WTC11 (cell line): Measurements from ENCODE around the gene PLPP3. TPM values are rescaled to one million over a fixed set of nuclear protein-coding genes. Genes with fewer than 3 reads are reported as not detected.

ENCODE experiments used
- ATAC-seq: fragments of 200-7000 bp; cut with Tn5 transposase; 2 replicates; pipeline ENCODE4 v1.10.0; 2021; ENCODE audit warnings: mild to moderate bottlenecking, moderate library complexity
- CTCF ChIA-PET: fragments of 300-600 bp; sonication (Branson Sonifier 250); formaldehyde crosslinking; loops from one replicate; lab custom pipeline; 2021; ENCODE audit warnings: antibody characterized with exemption; lab: Charles Lee
- POLR2A ChIA-PET: fragments of 350-600 bp; sonication (Branson Sonifier 250); formaldehyde crosslinking; loops from one replicate; lab custom pipeline; 2021; ENCODE audit warnings: antibody characterized with exemption; lab: Charles Lee
- DNase-seq: peaks from one replicate; pipeline ENCODE4 v3.0.0; 2021; ENCODE audit warnings: low spot score
- H3K27ac Mint-ChIP-seq: 2 replicates; pipeline ENCODE4 v1.8.0; 2021; ENCODE audit warnings: mixed read lengths
- H3K27me3 Mint-ChIP-seq: 2 replicates; pipeline ENCODE4 v1.8.0; 2021; ENCODE audit warnings: low read depth, mild to moderate bottlenecking, moderate library complexity, mixed read lengths
- H3K36me3 Mint-ChIP-seq: 2 replicates; pipeline ENCODE4 v1.8.0; 2021; ENCODE audit warnings: mixed read lengths
- H3K4me1 Mint-ChIP-seq: 2 replicates; pipeline ENCODE4 v1.8.0; 2022; ENCODE audit warnings: mixed read lengths
- H3K4me3 Mint-ChIP-seq: 2 replicates; pipeline ENCODE4 v1.8.0; 2021; ENCODE audit warnings: mild to moderate bottlenecking, moderate library complexity, mixed read lengths
- H3K9me3 Mint-ChIP-seq: 2 replicates; pipeline ENCODE4 v1.8.0; 2021; ENCODE audit warnings: mixed read lengths
- ATF1 ChIP-seq: sonication (generic); formaldehyde crosslinking; IDR thresholded peaks from 2 replicates; pipeline ENCODE4 v1.8.1; 2023; ENCODE audit warnings: mild to moderate bottlenecking, moderate library complexity, missing genetic modification reagents
- ATF2 ChIP-seq: sonication (generic); formaldehyde crosslinking; IDR thresholded peaks from 2 replicates; pipeline ENCODE4 v1.8.1; 2022; ENCODE audit warnings: low read depth, missing genetic modification reagents, borderline replicate concordance
- CTCF ChIP-seq: fragments of 200-600 bp; IDR thresholded peaks from 2 replicates; pipeline ENCODE4 v1.8.0; 2022; ENCODE audit warnings: antibody characterized with exemption
- E2F5 ChIP-seq: sonication (generic); formaldehyde crosslinking; IDR thresholded peaks from 2 replicates; pipeline ENCODE4 v1.8.1; 2022; ENCODE audit warnings: mild to moderate bottlenecking, moderate library complexity, missing genetic modification reagents
- EMX1 ChIP-seq: fragments of 250-450 bp; sonication (Bioruptor Pico); IDR thresholded peaks from 2 replicates; pipeline ENCODE4 v1.8.0; 2021; ENCODE audit warnings: mild to moderate bottlenecking
- FOXK1 ChIP-seq: sonication (generic); formaldehyde crosslinking; IDR thresholded peaks from 2 replicates; pipeline ENCODE4 v1.8.0; 2022; ENCODE audit warnings: mild to moderate bottlenecking, moderate library complexity, missing genetic modification reagents
- IRF1 ChIP-seq: sonication (generic); formaldehyde crosslinking; IDR thresholded peaks from 2 replicates; pipeline ENCODE4 v1.8.0; 2023; ENCODE audit warnings: missing genetic modification reagents
- JAZF1 ChIP-seq: fragments of 250-450 bp; sonication (Bioruptor Pico); IDR thresholded peaks from 2 replicates; pipeline ENCODE4 v1.9.0; 2021; ENCODE audit warnings: moderate library complexity, mild to moderate bottlenecking, inconsistent platforms
- KAT7 ChIP-seq: sonication (generic); formaldehyde crosslinking; IDR thresholded peaks from 2 replicates; pipeline ENCODE4 v1.8.1; 2023; ENCODE audit warnings: missing genetic modification reagents, mild to moderate bottlenecking, borderline replicate concordance
- NFYB ChIP-seq: sonication (generic); formaldehyde crosslinking; conservative IDR thresholded peaks from 2 replicates; pipeline ENCODE4 v1.8.0; 2022; ENCODE audit warnings: low read depth, missing genetic modification reagents
- PREB ChIP-seq: sonication (generic); formaldehyde crosslinking; IDR thresholded peaks from 2 replicates; pipeline ENCODE4 v1.8.1; 2022; ENCODE audit warnings: mild to moderate bottlenecking, missing genetic modification reagents, moderate library complexity, borderline replicate concordance
- SOX15 ChIP-seq: fragments of 250-450 bp; sonication (Bioruptor Pico); IDR thresholded peaks from 2 replicates; pipeline ENCODE4 v1.9.0; 2021; ENCODE audit warnings: mild to moderate bottlenecking
- SP1 ChIP-seq: sonication (generic); formaldehyde crosslinking; conservative IDR thresholded peaks from 2 replicates; pipeline ENCODE4 v1.8.1; 2022; ENCODE audit warnings: missing genetic modification reagents
- TP53 ChIP-seq: sonication (generic); formaldehyde crosslinking; IDR thresholded peaks from 2 replicates; pipeline ENCODE4 v1.8.1; 2023; ENCODE audit warnings: mild to moderate bottlenecking, missing genetic modification reagents
- ZNF281 ChIP-seq: sonication (generic); formaldehyde crosslinking; IDR thresholded peaks from 2 replicates; pipeline ENCODE4 v1.8.0; 2023; ENCODE audit warnings: mild to moderate bottlenecking, missing genetic modification reagents
- total RNA-seq: library from RNA; stranded (reverse); gene quantifications from 3 replicates; pipeline ENCODE4 v1.2.3, GENCODE V29; 2021

PLPP3 gene
- total RNA-seq, 1 experiment from 2014 or later, result 31.0 TPM

- no peak for TF ChIP-seq PREB (CRISPR knock-in tag)
- no peak for TF ChIP-seq SOX15
- no peak for TF ChIP-seq E2F5 (CRISPR knock-in tag)
- no peak for TF ChIP-seq NFYB (CRISPR knock-in tag)
- TF ChIP-seq, all 79 proteins: peak for 0
These were observed 68.0 kb downstream of the PLPP3 start (continued) for GRCh38 chr1:56511364-56511763.

GRCh38 chr1:56510642-56511021 is 68.7 kb downstream of the PLPP3 start:
- ChIA-PET CTCF (interaction anchor here (0.6 to 1.3 kb wide), 2 partner anchors 55 to 1172 kb away, joined by 3 to 4 read pairs; no protein-coding TSS in a partner anchor), POLR2A (interaction anchor here (0.6 kb wide), 1 partner anchor 69 kb away, joined by 3 read pairs; no protein-coding TSS in a partner anchor)
- ATAC-seq (no peak), DNase-seq (no peak)
- peaks cover 57% of the 10 kb centered on the region for H3K36me3 Mint-ChIP-seq
- H3K9me3 Mint-ChIP-seq, result no peaks in the 10 kb centered on the region
- peaks cover 66% of the 10 kb centered on the region for H3K4me1 Mint-ChIP-seq
- no peak for TF ChIP-seq KAT7 (CRISPR knock-in tag)
- TF ChIP-seq IRF1 (CRISPR knock-in tag), result no peak
- TF ChIP-seq JAZF1 (CRISPR knock-in tag), result no peak
- TF ChIP-seq TP53 (CRISPR knock-in tag), result no peak
- no peak for TF ChIP-seq CTCF
- no peak for TF ChIP-seq SP1 (CRISPR knock-in tag)
- no peak for TF ChIP-seq FOXK1
- TF ChIP-seq EMX1 (CRISPR knock-in tag), result no peak
- no peak for TF ChIP-seq PREB (CRISPR knock-in tag)
- TF ChIP-seq ATF1, result no peak
- H3K4me3 Mint-ChIP-seq, result no peak overlapping the region
- no peaks in the 10 kb centered on the region for H3K27me3 Mint-ChIP-seq
- peak overlapping the region; percentile 39 for H3K27ac Mint-ChIP-seq

- 0 out of 2 replicates have a peak, but pooled peaks have one; percentile 54 for TF ChIP-seq ZNF281 (CRISPR knock-in tag)
- no peak for TF ChIP-seq ATF2 (CRISPR knock-in tag)
- Mint-ChIP-seq H3K36me3 (peaks cover 63% of the 10 kb centered on the region), H3K27ac (no peak overlapping the region), H3K4me3 (no peak overlapping the region), H3K4me1 (peaks cover 60% of the 10 kb centered on the region), H3K9me3 (no peaks in the 10 kb centered on the region), H3K27me3 (no peaks in the 10 kb centered on the region)
- POLR2A ChIA-PET, result interaction anchor here (0.5 kb wide), 1 partner anchor 51 kb away, joined by 3 read pairs; no protein-coding TSS in a partner anchor
- peak; percentile 24 for DNase-seq
- CTCF ChIA-PET, result interaction anchor here (0.6 to 1.5 kb wide), 3 partner anchors 56 to 1172 kb away, joined by 3 to 5 read pairs (median 4); no protein-coding TSS in a partner anchor
- peak; percentile 40; the same call in 1 of the 2 replicates for ATAC-seq
These were observed 69.4 kb downstream of the PLPP3 start for GRCh38 chr1:56509713-56510641.
